CD4-positive, alpha-beta T cell treated with Interferon alpha-2 for 1 hour (primary cell): ENCODE measurements around the gene CAPNS1.

Source experiments
- DNase-seq, 2 donors: peaks; one replicate each; pipeline ENCODE4 v3.0.0-alpha.2; 2020 to 2022

The CAPNS1 gene

DNA sequence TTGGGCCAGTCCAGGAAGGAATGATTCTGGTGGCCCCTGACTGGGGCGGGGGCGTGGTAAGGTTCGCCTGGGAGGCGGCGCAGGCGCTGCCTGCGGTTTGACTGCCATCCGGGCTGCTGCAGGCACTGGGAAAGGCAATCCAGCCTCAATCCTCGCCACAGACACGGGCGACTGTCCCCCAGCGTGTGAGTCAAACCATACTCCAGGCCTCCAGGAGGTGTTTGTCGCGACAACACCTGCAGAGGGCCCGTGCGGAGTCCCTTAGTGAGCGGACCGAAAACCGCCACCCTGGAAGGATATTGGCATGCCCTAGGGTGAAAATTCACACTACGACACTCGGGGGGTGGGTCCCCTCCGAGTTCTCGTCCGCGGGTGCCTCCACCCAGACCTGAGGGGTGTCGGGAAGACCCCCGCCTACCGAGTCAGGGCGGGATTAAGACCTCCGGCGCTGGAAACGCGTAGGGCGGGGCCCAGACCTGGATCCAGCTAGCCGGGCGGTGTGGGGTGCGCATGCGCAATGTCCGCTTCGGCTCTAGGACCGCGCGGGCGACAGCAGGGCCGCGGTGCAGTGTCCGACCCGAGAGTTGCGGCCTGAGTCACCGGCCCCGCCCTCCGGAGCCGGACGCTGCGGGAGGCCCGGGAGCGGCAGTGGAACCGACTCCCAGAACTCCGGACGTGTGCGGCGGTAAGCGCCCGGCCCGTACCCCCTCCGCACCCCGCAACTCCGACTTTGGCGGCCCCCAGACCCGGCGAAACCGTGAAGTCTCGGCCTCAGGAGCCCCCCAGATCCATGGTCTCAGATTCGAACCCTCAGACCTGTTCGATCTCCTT, at the start of gene CAPNS1:
TSS of gene CAPNS1 (plus strand) at position 594 of the 831 bp plus-strand sequence. CDS start 946 bp downstream, outside the sequence.
- DNase-seq, result peak; percentile 93 to 94

- no peak for DNase-seq
Observed at GRCh38 chr19:36090910-36091695, 48.8 kb upstream of the CAPNS1 start.

GRCh38 chr19:36092566-36092965, 47.3 kb upstream of the CAPNS1 start:
- no peak for DNase-seq

GRCh38 chr19:36093146-36093662, 46.7 kb upstream of the CAPNS1 start:
- no peak for DNase-seq

- no peak for DNase-seq
Observed at GRCh38 chr19:36093687-36094086, 46.2 kb upstream of the CAPNS1 start.

GRCh38 chr19:36097036-36097435, 42.8 kb upstream of the CAPNS1 start:
- no peak for DNase-seq

- DNase-seq, result no peak
Observed at GRCh38 chr19:36099166-36099785, 40.6 kb upstream of the CAPNS1 start.

- DNase-seq, result no peak
Observed at GRCh38 chr19:36100476-36100875, 39.4 kb upstream of the CAPNS1 start.

DNA sequence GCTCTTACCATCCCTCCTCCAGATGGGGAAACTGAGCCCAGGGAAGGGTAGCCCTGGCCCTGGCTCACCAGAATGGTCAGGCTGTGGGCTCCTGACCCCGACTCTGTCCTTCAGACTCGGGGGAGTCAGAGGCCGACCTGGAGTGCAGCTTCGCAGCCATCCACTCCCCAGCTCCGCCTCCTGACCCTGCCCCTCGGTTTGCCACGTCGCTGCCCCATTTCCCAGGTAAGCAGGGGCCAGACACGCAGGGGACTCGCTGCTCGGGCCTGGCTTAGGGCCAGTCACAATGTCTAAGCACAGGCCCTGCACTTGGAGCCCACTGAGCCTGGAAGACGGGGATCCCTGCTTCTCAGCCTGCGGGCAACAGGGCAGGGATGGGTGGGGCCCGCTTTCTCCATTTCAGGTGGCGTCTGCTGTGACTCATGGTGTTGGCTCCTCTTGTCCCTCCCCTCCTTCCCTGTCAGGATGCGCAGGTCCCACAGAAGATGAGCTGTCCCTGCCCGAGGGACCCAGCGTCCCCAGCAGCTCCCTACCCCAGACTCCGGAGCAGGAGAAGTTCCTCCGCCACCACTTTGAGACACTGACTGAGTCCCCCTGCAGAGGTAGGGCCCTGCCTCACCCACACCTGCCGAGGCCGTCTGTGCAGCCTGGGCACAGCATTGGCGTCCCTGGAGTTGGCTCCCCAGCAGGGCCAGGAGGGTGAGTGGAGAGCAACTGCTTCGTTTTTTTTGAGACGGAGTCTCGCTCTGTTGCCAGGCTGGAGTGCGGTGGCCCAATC, 38.1 kb upstream of the CAPNS1 start:
- DNase-seq, result no peak

DNA sequence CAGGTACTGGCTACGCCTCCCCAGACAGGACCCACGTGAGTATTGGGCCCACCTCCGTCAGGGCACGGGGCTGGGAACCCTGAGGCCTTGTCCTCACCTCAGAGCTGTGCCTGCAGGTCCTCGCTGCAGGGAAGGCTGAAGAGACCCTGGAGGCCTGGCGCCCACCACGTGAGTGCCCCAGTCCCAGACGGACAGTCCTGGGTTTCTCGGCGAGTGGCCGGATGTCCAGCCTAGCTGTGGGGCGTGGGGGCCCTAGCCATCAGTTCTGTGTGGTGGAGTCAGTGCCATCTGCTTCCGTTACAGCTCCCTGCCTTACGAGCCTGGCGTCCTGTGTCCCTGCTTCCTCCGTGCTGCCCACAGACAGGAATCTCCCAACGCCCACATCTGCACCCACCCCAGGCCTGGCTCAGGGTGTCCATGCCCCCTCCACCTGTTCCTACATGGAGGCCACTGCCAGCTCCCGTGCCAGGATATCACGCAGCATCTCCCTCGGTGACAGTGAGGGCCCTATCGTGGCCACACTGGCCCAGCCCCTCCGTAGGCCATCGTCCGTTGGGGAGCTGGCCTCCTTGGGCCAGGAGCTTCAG, 36.7 kb upstream of the CAPNS1 start:
- DNase-seq, result no peak

DNA sequence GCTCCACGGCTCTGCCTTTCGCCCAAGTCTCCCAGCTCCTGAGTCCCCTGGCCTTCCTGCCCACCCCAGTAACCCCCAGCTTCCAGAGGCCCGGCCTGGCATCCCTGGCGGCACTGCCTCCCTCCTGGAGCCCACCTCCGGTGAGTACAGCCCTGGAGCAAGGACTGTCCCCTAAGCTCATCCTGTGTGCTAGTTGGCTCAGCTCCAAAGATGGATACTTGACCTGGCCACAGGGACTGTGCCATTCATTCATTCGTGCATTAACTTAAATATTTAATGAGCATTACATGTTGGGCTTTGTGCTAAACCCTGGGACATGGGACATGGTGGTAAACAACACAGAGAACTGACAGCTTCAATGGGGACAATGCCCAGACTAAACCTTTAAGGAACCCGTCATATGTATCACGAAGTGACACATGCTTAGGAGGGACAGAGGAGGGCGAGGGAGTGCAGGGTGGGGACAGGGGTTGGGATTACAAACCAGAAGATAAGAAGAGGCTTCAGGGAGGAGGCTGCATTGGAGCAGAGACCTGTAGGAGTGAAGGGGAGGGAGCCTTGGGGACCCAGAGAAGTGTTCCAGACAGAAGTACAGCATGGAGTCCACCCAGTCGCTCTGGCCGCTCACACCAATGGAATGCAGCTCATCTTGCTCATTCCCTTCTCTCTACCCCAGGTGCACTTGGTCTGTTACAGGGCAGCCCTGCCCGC, 35.9 kb upstream of the CAPNS1 start:
- DNase-seq, result no peak

DNA sequence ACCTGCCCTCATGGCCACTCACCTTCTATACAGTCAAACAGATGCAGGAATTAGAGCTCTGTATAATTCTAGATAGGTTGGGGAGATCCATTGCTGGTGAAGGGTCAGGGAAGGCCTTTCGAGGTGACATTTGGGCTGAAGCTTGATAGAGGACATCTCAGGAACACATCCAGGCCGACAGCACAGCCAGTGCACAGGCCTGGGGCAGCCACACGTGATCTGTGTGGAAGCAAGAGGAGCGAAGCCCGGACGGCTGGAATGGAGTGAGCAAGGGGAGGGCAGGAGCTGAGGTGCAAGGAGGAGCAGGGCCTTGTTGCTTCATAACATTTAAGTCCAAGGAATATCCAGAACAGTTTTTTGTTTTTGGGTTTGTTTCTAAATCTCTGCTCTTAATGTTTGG, 33.4 kb upstream of the CAPNS1 start:
- no peak for DNase-seq

DNA sequence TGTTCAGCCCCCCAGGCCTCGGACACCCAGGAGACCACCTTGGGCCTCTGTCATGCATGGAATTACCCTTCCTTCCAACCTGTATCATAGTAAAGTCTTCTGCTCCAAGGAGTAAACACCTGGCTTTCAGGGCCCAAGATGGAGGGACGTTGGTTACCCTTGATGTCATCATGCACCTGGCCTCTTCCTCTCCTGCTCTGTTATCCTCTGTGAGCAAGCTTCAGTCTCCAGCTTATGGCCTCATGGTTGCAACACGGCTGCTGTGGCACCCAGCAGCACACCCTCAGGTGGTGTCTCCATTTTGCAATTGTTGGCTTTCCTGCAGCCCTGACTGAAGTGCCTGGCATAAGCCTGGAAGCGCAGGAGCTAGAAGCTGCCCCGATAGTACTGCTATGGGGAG, 32.9 kb upstream of the CAPNS1 start:
- DNase-seq, result no peak

DNA sequence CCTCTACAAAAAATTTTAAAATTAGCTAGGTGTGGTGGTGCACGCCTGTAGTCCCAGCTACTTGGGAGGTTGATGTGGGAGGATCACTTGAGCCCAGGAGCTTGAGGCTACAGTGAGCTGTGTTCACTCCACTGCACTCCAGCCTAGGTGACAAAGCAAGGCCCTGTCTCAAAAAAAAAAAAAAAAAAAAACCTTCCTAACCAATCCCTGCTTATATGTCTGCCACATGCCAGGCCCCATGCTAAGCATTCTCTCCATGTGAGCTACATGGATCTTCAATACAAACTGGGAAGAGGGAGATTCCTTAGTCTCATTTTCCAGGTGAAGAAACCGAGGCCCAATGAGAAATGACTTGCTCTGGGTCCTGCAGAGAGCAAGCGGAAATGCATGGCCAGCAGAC, 31.2 kb upstream of the CAPNS1 start:
- no peak for DNase-seq

DNA sequence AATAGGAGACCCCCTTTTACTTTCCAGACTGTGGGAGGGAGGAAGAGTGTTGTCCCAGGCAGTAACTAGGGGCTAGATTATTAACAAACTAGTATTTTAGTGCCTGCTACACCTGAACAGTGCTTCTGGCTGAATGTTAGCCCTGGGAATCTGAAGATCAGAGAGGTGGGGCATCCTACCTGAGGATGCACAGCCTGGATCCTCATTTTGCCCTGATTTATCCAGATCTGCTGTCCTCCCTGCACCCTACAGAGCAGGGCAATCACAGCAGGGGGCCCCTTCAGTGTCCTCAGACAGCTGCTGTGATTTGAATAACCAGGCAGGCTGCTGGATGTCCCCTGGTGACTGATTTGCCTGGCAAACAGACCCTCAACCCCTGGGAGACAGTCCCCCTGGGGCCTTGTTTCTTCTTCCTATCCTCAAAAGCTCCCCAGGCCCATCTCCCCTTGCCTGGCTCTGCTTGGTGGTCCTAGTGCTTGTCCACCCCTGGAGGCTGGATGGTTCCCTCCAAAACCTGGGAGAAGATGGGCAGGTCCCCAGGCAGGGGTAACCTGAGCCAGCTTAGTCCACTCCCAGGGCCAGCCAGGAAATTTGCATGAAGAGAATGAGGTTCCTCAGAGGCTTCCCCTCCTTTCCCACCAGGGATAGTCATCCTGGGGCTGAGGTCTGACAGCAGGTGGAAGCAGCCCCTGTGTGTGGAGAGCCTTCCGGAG, 29.2 kb upstream of the CAPNS1 start, which contains the start of gene OVOL3:
TSS of gene OVOL3 (plus strand) at position 657 of the 713 bp plus-strand sequence. CDS start 60 bp downstream, outside the sequence.
- DNase-seq, result no peak

- DNase-seq, result no peak
Observed at GRCh38 chr19:36111200-36111539, 28.7 kb upstream of the CAPNS1 start.

DNA sequence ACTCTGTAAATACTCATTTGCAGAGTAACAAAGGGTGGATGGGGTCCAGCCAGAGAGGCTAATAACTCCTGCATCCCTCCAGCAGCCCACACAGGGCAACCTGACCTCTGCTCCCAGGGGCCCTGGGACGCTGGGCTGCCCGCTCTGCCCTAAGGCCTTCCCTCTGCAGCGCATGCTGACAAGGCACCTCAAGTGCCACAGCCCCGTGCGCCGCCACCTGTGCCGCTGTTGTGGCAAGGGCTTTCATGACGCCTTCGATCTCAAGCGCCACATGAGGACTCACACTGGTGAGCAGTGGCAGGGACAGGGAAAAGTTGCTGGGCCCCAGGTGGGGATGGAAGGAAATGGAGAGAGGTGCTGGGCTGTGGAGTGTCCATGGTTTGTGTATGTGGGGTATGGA, 27.2 kb upstream of the CAPNS1 start:
- DNase-seq, result no peak

GRCh38 chr19:36113425-36113824, 26.4 kb upstream of the CAPNS1 start:
- no peak for DNase-seq

- peak in 1 of 2 donors; percentile 30 for DNase-seq
Observed at GRCh38 chr19:36113894-36114720, 25.8 kb upstream of the CAPNS1 start.
